GM10266 (cell line): Measurements from ENCODE around the gene LRRC19.

Experiments
- DNase-seq: peaks from one replicate; pipeline ENCODE4 v3.0.0; 2012; ENCODE audit errors: extremely low spot score
- CTCF ChIP-seq: IDR thresholded peaks from 2 replicates; pipeline ENCODE4 v1.5.1; 2012; ENCODE audit warnings: mild to moderate bottlenecking, low read depth; ENCODE audit not compliant: control insufficient read depth, insufficient read depth; ENCODE audit errors: missing control alignments

The LRRC19 gene

GRCh38 chr9:27005491-27005890 is at the start of gene LRRC19:
Gene LRRC19 (minus strand): TSS chr9:27005672. CDS start chr9:26999694, 5,978 bp downstream.
- no peak for TF ChIP-seq CTCF
- no peak for DNase-seq

GRCh38 chr9:27054841-27055240 is 49.4 kb upstream of the LRRC19 start:
- no peak for TF ChIP-seq CTCF

GRCh38 chr9:27054125-27054524 is 48.7 kb upstream of the LRRC19 start:
- TF ChIP-seq CTCF = no peak
- DNase-seq = no peak

More at GRCh38 chr9:27054841-27055240, 49.4 kb upstream of the LRRC19 start:
- no peak for DNase-seq

- DNase-seq = no peak
- TF ChIP-seq CTCF = no peak
Observed at GRCh38 chr9:27053369-27054022, 48.0 kb upstream of the LRRC19 start.

GRCh38 chr9:27047136-27047535 is 41.7 kb upstream of the LRRC19 start:
- TF ChIP-seq CTCF = no peak
- no peak for DNase-seq

- no peak for TF ChIP-seq CTCF
- DNase-seq = no peak
Observed at GRCh38 chr9:27043176-27043575, 37.7 kb upstream of the LRRC19 start.

GRCh38 chr9:27042476-27042875 is 37.0 kb upstream of the LRRC19 start:
- no peak for TF ChIP-seq CTCF
- no peak for DNase-seq
